GM21423 (cell line): ENCODE data around the gene TXNDC2.
"Not testable (repeated sequence)": the region's sequence is repeated elsewhere in the genome, so short reads cannot be mapped to it uniquely, and the experiment has no call there.

Experiments
- ATAC-seq: cut with Tn5 transposase; IDR thresholded peaks from one replicate; pipeline ENCODE4 v1.9.1; 2021; ENCODE audit warnings: mild to moderate bottlenecking, moderate library complexity; ENCODE audit not compliant: unreplicated experiment

The TXNDC2 gene

GRCh38 chr18:9912285-9912684, 26.5 kb downstream of the TXNDC2 start:
- ATAC-seq, result not testable (repeated sequence)

GRCh38 chr18:9913151-9913525, 27.4 kb downstream of the TXNDC2 start:
- ATAC-seq, result no peak

- ATAC-seq, result peak; percentile 81
These were observed 28.0 kb downstream of the TXNDC2 start, which contains the start of gene VAPA for GRCh38 chr18:9913526-9914333. Gene VAPA, plus strand, starts transcription at chr18:9914016. Its CDS starts 241 bp downstream, at chr18:9914257.

- ATAC-seq, result peak; percentile 10
These were observed 28.5 kb downstream of the TXNDC2 start for GRCh38 chr18:9914334-9914583.

GRCh38 chr18:9914584-9915290, 29.0 kb downstream of the TXNDC2 start:
- ATAC-seq, result peak; percentile 25

GRCh38 chr18:9915291-9916076, 29.7 kb downstream of the TXNDC2 start:
- ATAC-seq, result no peak

- ATAC-seq, result no peak
These were observed 30.4 kb downstream of the TXNDC2 start for GRCh38 chr18:9916077-9916639.

- ATAC-seq, result no peak
These were observed 31.0 kb downstream of the TXNDC2 start for GRCh38 chr18:9916808-9917207.

- no peak for ATAC-seq
These were observed 32.4 kb downstream of the TXNDC2 start for GRCh38 chr18:9918016-9918680.

- no peak for ATAC-seq
These were observed 33.9 kb downstream of the TXNDC2 start for GRCh38 chr18:9919564-9920232.

GRCh38 chr18:9922592-9923311, 37.0 kb downstream of the TXNDC2 start:
- no peak for ATAC-seq

- ATAC-seq, result no peak
These were observed 38.7 kb downstream of the TXNDC2 start for GRCh38 chr18:9924371-9924943.

- no peak for ATAC-seq
These were observed 39.6 kb downstream of the TXNDC2 start for GRCh38 chr18:9925369-9925768.

- ATAC-seq, result no peak
These were observed 40.0 kb downstream of the TXNDC2 start for GRCh38 chr18:9925795-9926194.

GRCh38 chr18:9926223-9926894, 40.6 kb downstream of the TXNDC2 start:
- ATAC-seq, result no peak

GRCh38 chr18:9926977-9927376, 41.2 kb downstream of the TXNDC2 start:
- ATAC-seq, result no peak

- no peak for ATAC-seq
These were observed 41.8 kb downstream of the TXNDC2 start for GRCh38 chr18:9927392-9928063.

GRCh38 chr18:9928646-9929259, 43.0 kb downstream of the TXNDC2 start:
- no peak for ATAC-seq
